Epithelial cell of esophagus (primary cell): ENCODE results near the gene ELMO3.

Experiments
- DNase-seq: peaks from one replicate; pipeline ENCODE4 v3.0.0; 2010; ENCODE audit warnings: low read depth
- H3K4me3 ChIP-seq: 2 replicates; pipeline ENCODE4 v1.5.1; 2011; ENCODE audit warnings: mild to moderate bottlenecking, low read length, control low read depth
- TF ChIP-seq, protein P1 (sequence below): IDR thresholded peaks from 2 replicates; pipeline ENCODE4 v1.5.1; 2011; ENCODE audit warnings: low read depth, mild to moderate bottlenecking, low read length, control low read depth, inconsistent platforms; ENCODE audit not compliant: insufficient read depth; ENCODE audit errors: missing control alignments

ELMO3 gene

GRCh38 chr16:67165121-67166078 is 33.5 kb upstream of the ELMO3 start:
- no peak for DNase-seq
- no peak overlapping the region for H3K4me3 ChIP-seq
- TF ChIP-seq, protein P1, sequence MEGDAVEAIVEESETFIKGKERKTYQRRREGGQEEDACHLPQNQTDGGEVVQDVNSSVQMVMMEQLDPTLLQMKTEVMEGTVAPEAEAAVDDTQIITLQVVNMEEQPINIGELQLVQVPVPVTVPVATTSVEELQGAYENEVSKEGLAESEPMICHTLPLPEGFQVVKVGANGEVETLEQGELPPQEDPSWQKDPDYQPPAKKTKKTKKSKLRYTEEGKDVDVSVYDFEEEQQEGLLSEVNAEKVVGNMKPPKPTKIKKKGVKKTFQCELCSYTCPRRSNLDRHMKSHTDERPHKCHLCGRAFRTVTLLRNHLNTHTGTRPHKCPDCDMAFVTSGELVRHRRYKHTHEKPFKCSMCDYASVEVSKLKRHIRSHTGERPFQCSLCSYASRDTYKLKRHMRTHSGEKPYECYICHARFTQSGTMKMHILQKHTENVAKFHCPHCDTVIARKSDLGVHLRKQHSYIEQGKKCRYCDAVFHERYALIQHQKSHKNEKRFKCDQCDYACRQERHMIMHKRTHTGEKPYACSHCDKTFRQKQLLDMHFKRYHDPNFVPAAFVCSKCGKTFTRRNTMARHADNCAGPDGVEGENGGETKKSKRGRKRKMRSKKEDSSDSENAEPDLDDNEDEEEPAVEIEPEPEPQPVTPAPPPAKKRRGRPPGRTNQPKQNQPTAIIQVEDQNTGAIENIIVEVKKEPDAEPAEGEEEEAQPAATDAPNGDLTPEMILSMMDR, result no peak

DNA sequence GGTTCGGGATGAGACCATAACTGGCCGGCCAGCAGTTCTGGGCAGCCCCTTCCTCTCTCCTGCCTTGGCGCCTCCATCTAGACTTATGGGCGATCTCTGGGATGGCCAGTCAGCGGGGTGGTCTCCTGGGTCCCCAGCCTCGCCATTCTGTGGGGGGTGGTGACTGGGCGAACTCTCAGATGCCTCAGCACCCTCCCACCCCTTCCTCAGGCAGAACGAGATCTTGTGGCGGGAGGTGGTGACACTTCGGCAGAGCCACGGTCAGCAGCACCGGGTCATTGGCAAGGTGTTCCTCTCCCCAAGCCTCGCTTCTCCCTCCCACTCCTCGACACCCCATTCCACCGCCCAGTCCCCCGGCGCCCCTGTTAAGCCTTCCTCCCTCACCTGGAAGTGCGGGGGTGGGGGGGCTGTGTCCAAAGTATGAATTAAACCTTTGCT is 32.8 kb upstream of the ELMO3 start:
- no peak for DNase-seq
- no peak overlapping the region for H3K4me3 ChIP-seq
- TF ChIP-seq, protein P1, result no peak

GRCh38 chr16:67166598-67167168 is 32.2 kb upstream of the ELMO3 start:
- TF ChIP-seq, protein P1, result no peak
- DNase-seq, result no peak
- no peak overlapping the region for H3K4me3 ChIP-seq

- no peak for DNase-seq
- TF ChIP-seq, protein P1, result no peak
- no peak overlapping the region for H3K4me3 ChIP-seq
These were observed 31.3 kb upstream of the ELMO3 start for GRCh38 chr16:67167588-67167987.

GRCh38 chr16:67169011-67169451 is 29.9 kb upstream of the ELMO3 start:
- H3K4me3 ChIP-seq, result no peak overlapping the region
- TF ChIP-seq, protein P1, result no peak
- no peak for DNase-seq

DNA sequence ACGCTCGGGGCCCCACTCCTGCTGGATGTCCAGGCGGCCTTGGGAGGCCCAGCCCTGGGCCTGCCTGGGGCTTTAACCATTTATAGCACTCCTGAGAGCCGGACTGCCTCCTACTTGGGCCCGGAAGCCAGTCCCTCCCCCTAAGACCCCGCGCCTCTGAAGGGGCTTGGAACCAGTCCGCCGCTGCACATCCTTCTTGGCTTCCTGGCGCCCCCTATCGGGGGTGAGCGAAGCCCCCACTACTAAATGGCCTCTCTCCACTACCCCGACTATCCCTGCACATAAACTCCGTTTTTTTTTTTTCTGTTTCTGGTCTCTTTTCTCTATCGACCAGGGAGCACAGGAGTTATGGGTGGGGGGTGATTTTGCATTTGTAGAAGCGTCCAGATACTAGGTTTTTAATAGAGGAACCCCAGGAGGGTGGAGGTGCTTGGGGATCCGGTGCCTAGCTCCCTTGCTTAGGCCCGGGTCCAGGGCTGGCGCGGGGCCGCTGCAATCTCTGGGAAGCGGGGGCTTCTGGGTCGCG is 29.2 kb upstream of the ELMO3 start:
- TF ChIP-seq, protein P1, result peak; percentile 48
- peak overlapping the region; percentile 54 for H3K4me3 ChIP-seq
- DNase-seq, result no peak
